ENCODE measurements around the gene SCNN1G.
A peak's percentile ranks its signal among the peaks of the same experiment; 100 is the strongest.

Gene SCNN1G

GRCh38 chr16:23152386-23153178 is 30.0 kb upstream of the SCNN1G start:
- DNase-seq = no peak

GRCh38 chr16:23155445-23156049 is 27.0 kb upstream of the SCNN1G start:
- DNase-seq = no peak

- DNase-seq = no peak
These were observed 26.4 kb upstream of the SCNN1G start for GRCh38 chr16:23156110-23156509.

- no peak for DNase-seq
These were observed 25.5 kb upstream of the SCNN1G start for GRCh38 chr16:23156946-23157460.

- DNase-seq = no peak
These were observed 24.4 kb upstream of the SCNN1G start for GRCh38 chr16:23158114-23158513.

GRCh38 chr16:23160082-23160481 is 22.5 kb upstream of the SCNN1G start:
- no peak for DNase-seq

- no peak for DNase-seq
These were observed 22.0 kb upstream of the SCNN1G start for GRCh38 chr16:23160574-23160973.

- no peak for DNase-seq
These were observed 18.6 kb upstream of the SCNN1G start for GRCh38 chr16:23163921-23164320.

- no peak for DNase-seq
These were observed 17.8 kb upstream of the SCNN1G start for GRCh38 chr16:23164736-23165135.

GRCh38 chr16:23172583-23172982 is 10.0 kb upstream of the SCNN1G start:
- DNase-seq = no peak

GRCh38 chr16:23172994-23173393 is 9.6 kb upstream of the SCNN1G start:
- DNase-seq = no peak

GRCh38 chr16:23174622-23175021 is 7.9 kb upstream of the SCNN1G start:
- DNase-seq = no peak

- DNase-seq = no peak
These were observed 6.9 kb upstream of the SCNN1G start for GRCh38 chr16:23175651-23176050.

GRCh38 chr16:23181506-23181905 is 1.0 kb upstream of the SCNN1G start:
- no peak for DNase-seq

- peak; percentile 82 for DNase-seq
These were observed 303 bp upstream of the SCNN1G start for GRCh38 chr16:23182206-23182678.

GRCh38 chr16:23183543-23183862 is 958 bp downstream of the SCNN1G start:
- DNase-seq = no peak

GRCh38 chr16:23185656-23186055 is 3.1 kb downstream of the SCNN1G start:
- DNase-seq = no peak

GRCh38 chr16:23186171-23186570 is 3.6 kb downstream of the SCNN1G start:
- DNase-seq = no peak

GRCh38 chr16:23187341-23187740 is 4.8 kb downstream of the SCNN1G start:
- DNase-seq = no peak

GRCh38 chr16:23188911-23189310 is 6.4 kb downstream of the SCNN1G start:
- no peak for DNase-seq

GRCh38 chr16:23194497-23195221 is 12.1 kb downstream of the SCNN1G start:
- DNase-seq = no peak

GRCh38 chr16:23195366-23195978 is 12.9 kb downstream of the SCNN1G start:
- no peak for DNase-seq

GRCh38 chr16:23196539-23196938 is 14.0 kb downstream of the SCNN1G start:
- no peak for DNase-seq
